Tibial nerve (tissue), 3 donors: ENCODE measurements around the gene PDIA5.

Source experiments
- POLR2A ChIP-seq, 2 donors: fragments of 450-650 bp; IDR thresholded peaks; one replicate each; pipeline ENCODE4 v1.6.1; 2017; ENCODE audit warnings: antibody characterized with exemption in 2 of 2, mild to moderate bottlenecking in 2 of 2, moderate library complexity in 2 of 2
- TF ChIP-seq, protein P1 (sequence below), 5 experiments: fragments of 200-600 bp in 3 of 5; fragments of 450-650 bp in 2 of 5; sonication (generic) in 3 of 5; IDR thresholded peaks; one replicate each; pipeline ENCODE4 v1.5.1; 2016 to 2019; ENCODE audit warnings: antibody characterized with exemption in 5 of 5, mild to moderate bottlenecking in 3 of 5, moderate library complexity in 2 of 5

DNA sequence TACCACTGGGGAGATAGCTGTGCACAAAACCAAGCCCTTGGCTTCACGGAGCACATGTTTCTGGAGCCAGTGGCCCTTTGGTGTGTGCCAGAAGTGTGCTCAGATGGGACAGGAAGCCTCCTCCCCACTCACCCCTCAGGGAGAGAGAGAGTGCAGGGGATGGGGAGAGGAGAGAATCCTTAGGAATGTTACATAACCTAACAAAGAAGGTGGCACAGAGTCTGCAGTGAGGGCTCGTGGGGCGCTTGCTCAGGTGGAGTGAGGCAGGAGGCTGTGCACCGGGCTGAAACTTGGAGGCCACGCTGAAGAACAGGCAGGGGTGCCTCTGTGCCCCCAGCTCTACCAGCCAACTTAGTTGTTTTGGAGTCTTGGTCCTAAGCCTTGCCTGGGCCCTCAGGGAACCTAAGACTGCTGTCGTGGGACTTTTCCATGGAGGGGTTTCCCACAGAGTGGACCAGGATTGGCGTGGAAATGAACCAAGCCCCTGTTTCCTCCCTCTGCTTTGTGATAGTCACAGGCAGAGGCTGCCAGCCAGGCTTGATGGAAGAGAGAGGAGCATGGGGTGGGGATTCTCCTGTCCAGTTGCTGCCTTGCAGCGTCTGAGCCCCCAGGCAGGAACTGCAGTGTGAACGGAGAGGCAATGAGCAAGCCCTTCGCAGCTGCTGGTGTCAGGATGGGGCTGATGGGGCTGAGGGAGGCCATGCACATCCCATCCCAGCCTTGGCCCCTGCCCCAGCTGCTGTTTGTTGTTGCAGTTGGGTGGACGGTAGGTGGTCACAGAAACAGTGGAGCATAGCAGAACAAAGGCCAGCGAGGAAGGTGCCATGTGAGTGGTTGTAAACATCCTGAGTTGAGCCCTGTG lies 32.7 kb downstream of the PDIA5 start:
- TF ChIP-seq, protein P1, sequence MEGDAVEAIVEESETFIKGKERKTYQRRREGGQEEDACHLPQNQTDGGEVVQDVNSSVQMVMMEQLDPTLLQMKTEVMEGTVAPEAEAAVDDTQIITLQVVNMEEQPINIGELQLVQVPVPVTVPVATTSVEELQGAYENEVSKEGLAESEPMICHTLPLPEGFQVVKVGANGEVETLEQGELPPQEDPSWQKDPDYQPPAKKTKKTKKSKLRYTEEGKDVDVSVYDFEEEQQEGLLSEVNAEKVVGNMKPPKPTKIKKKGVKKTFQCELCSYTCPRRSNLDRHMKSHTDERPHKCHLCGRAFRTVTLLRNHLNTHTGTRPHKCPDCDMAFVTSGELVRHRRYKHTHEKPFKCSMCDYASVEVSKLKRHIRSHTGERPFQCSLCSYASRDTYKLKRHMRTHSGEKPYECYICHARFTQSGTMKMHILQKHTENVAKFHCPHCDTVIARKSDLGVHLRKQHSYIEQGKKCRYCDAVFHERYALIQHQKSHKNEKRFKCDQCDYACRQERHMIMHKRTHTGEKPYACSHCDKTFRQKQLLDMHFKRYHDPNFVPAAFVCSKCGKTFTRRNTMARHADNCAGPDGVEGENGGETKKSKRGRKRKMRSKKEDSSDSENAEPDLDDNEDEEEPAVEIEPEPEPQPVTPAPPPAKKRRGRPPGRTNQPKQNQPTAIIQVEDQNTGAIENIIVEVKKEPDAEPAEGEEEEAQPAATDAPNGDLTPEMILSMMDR (IDR thresholded peaks at IDR 0.05), result no peak
- TF ChIP-seq POLR2A (IDR thresholded peaks at IDR 0.05), result no peak
